ENCODE measurements around the gene ZC3H18. TPM values are rescaled to one million over a fixed set of nuclear protein-coding genes. Genes with fewer than 3 reads are reported as not detected.

ZC3H18 gene
- total and polyA plus RNA-seq, 10 of the 15 experiments (the other 5 are each of a cell fraction or from before 2014, with no cell fraction given), result 1.0 to 58.3 (median 22.4) TPM

DNA sequence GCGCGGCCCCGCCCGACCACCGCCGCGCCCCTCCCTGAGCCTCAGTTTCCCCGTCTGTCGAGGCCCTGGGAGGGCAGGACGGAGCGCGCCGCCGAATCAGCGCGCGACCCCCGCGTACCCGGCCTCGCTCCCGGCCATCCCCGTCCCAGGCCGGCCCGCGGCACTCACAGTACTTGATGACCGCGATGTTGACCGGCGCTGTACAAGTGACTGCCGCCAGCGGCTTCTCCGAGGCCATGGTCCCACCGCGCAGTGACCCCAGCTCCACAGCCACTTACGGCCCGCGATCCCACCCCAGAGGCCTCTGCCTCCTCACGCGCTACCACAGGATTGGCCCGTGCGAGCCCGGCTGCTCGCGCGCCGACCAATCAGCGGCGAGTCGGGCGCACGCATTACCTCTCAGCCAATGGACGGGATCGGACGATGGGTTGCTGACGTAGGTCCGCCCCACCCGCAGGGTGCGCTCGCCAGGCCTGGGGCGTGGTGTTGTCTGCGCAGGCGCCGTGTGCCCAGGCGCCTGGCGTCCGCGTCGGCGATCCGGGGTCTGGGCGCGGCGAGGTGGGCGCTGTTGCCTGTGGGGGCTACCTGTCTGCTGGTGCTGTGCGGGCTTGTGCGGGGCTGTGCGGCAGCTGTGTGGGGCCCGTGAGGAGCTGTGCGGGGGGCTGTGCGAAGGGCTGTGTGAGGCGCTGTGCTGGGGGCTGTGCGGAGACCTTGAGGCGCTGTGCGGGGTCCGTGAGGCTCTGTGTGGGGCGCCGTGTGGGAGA, 92.8 kb downstream of the ZC3H18 start, which contains the start of gene MVD (continued):
- TF ChIP-seq, protein P1, sequence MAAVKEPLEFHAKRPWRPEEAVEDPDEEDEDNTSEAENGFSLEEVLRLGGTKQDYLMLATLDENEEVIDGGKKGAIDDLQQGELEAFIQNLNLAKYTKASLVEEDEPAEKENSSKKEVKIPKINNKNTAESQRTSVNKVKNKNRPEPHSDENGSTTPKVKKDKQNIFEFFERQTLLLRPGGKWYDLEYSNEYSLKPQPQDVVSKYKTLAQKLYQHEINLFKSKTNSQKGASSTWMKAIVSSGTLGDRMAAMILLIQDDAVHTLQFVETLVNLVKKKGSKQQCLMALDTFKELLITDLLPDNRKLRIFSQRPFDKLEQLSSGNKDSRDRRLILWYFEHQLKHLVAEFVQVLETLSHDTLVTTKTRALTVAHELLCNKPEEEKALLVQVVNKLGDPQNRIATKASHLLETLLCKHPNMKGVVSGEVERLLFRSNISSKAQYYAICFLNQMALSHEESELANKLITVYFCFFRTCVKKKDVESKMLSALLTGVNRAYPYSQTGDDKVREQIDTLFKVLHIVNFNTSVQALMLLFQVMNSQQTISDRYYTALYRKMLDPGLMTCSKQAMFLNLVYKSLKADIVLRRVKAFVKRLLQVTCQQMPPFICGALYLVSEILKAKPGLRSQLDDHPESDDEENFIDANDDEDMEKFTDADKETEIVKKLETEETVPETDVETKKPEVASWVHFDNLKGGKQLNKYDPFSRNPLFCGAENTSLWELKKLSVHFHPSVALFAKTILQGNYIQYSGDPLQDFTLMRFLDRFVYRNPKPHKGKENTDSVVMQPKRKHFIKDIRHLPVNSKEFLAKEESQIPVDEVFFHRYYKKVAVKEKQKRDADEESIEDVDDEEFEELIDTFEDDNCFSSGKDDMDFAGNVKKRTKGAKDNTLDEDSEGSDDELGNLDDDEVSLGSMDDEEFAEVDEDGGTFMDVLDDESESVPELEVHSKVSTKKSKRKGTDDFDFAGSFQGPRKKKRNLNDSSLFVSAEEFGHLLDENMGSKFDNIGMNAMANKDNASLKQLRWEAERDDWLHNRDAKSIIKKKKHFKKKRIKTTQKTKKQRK (IDR thresholded peaks at IDR 0.05; ENCODE audit: low read depth, low read length), result peak; percentile 43; the same call in 1 of the 2 replicates
- TF ChIP-seq MYC (IDR thresholded peaks at IDR 0.05; ENCODE audit: insufficient read depth, insufficient read length, insufficient replicate concordance, low read length, severe bottlenecking), result peak; percentile 37
- no peak for TF ChIP-seq ZBTB40 (IDR thresholded peaks at IDR 0.05; ENCODE audit: borderline replicate concordance)
- TF ChIP-seq YBX1 (IDR thresholded peaks at IDR 0.05), result no peak
- no peak for TF ChIP-seq ESRRA (IDR thresholded peaks at IDR 0.05; ENCODE audit: low read length)
- peak; percentile 91 for TF ChIP-seq NR2F1 (conservative IDR thresholded peaks at IDR 0.05)
- TF ChIP-seq, protein P2, sequence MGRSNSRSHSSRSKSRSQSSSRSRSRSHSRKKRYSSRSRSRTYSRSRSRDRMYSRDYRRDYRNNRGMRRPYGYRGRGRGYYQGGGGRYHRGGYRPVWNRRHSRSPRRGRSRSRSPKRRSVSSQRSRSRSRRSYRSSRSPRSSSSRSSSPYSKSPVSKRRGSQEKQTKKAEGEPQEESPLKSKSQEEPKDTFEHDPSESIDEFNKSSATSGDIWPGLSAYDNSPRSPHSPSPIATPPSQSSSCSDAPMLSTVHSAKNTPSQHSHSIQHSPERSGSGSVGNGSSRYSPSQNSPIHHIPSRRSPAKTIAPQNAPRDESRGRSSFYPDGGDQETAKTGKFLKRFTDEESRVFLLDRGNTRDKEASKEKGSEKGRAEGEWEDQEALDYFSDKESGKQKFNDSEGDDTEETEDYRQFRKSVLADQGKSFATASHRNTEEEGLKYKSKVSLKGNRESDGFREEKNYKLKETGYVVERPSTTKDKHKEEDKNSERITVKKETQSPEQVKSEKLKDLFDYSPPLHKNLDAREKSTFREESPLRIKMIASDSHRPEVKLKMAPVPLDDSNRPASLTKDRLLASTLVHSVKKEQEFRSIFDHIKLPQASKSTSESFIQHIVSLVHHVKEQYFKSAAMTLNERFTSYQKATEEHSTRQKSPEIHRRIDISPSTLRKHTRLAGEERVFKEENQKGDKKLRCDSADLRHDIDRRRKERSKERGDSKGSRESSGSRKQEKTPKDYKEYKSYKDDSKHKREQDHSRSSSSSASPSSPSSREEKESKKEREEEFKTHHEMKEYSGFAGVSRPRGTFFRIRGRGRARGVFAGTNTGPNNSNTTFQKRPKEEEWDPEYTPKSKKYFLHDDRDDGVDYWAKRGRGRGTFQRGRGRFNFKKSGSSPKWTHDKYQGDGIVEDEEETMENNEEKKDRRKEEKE (IDR thresholded peaks at IDR 0.05), result no peak
- TF ChIP-seq ZNF274 (IDR thresholded peaks at IDR 0.05; ENCODE audit: insufficient read depth, insufficient read length), result no peak
- TF ChIP-seq WRNIP1 (IDR thresholded peaks at IDR 0.05; ENCODE audit: borderline replicate concordance, low read depth, low read length), result no peak
- TF ChIP-seq MTA2 (IDR thresholded peaks at IDR 0.05; ENCODE audit: low read depth), result no peak
- TF ChIP-seq FOS (IDR thresholded peaks at IDR 0.05; ENCODE audit: borderline replicate concordance, extremely low read depth, insufficient read length), result peak; percentile 70
- TF ChIP-seq, protein P3, sequence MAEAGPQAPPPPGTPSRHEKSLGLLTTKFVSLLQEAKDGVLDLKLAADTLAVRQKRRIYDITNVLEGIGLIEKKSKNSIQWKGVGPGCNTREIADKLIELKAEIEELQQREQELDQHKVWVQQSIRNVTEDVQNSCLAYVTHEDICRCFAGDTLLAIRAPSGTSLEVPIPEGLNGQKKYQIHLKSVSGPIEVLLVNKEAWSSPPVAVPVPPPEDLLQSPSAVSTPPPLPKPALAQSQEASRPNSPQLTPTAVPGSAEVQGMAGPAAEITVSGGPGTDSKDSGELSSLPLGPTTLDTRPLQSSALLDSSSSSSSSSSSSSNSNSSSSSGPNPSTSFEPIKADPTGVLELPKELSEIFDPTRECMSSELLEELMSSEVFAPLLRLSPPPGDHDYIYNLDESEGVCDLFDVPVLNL (IDR thresholded peaks at IDR 0.05; ENCODE audit: low read depth, low read length), result no peak
- TF ChIP-seq, protein P4, sequence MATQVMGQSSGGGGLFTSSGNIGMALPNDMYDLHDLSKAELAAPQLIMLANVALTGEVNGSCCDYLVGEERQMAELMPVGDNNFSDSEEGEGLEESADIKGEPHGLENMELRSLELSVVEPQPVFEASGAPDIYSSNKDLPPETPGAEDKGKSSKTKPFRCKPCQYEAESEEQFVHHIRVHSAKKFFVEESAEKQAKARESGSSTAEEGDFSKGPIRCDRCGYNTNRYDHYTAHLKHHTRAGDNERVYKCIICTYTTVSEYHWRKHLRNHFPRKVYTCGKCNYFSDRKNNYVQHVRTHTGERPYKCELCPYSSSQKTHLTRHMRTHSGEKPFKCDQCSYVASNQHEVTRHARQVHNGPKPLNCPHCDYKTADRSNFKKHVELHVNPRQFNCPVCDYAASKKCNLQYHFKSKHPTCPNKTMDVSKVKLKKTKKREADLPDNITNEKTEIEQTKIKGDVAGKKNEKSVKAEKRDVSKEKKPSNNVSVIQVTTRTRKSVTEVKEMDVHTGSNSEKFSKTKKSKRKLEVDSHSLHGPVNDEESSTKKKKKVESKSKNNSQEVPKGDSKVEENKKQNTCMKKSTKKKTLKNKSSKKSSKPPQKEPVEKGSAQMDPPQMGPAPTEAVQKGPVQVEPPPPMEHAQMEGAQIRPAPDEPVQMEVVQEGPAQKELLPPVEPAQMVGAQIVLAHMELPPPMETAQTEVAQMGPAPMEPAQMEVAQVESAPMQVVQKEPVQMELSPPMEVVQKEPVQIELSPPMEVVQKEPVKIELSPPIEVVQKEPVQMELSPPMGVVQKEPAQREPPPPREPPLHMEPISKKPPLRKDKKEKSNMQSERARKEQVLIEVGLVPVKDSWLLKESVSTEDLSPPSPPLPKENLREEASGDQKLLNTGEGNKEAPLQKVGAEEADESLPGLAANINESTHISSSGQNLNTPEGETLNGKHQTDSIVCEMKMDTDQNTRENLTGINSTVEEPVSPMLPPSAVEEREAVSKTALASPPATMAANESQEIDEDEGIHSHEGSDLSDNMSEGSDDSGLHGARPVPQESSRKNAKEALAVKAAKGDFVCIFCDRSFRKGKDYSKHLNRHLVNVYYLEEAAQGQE (IDR thresholded peaks at IDR 0.05; ENCODE audit: low read depth, low read length), result no peak

Data from GM12878 (cell line).